ENCODE data around the gene HELZ2.
"Not testable (repeated sequence)": the region's sequence is repeated elsewhere in the genome, so short reads cannot be mapped to it uniquely, and the experiment has no call there.

The HELZ2 gene

GRCh38 chr20:63564036-63564810 lies 9.8 kb downstream of the HELZ2 start:
- no peak for DNase-seq

- no peak for DNase-seq
These were observed 10.7 kb downstream of the HELZ2 start for GRCh38 chr20:63563225-63563935.

- DNase-seq = no peak
These were observed 11.4 kb downstream of the HELZ2 start for GRCh38 chr20:63562461-63563224.

- no peak for DNase-seq
These were observed 12.2 kb downstream of the HELZ2 start for GRCh38 chr20:63561624-63562396.

GRCh38 chr20:63560856-63561609 lies 13.0 kb downstream of the HELZ2 start:
- DNase-seq = no peak

GRCh38 chr20:63560333-63560805 lies 13.7 kb downstream of the HELZ2 start:
- no peak for DNase-seq

GRCh38 chr20:63559485-63560332 lies 14.3 kb downstream of the HELZ2 start:
- DNase-seq = not testable (repeated sequence)

GRCh38 chr20:63558804-63559484 lies 15.1 kb downstream of the HELZ2 start:
- DNase-seq = no peak

- no peak for DNase-seq
These were observed 16.6 kb downstream of the HELZ2 start for GRCh38 chr20:63557481-63557891.

- no peak for DNase-seq
These were observed 17.1 kb downstream of the HELZ2 start for GRCh38 chr20:63556873-63557478.

GRCh38 chr20:63555661-63556381 lies 18.2 kb downstream of the HELZ2 start:
- DNase-seq = no peak

- peak; percentile 41 for DNase-seq
These were observed 19.4 kb downstream of the HELZ2 start for GRCh38 chr20:63554361-63555278.

GRCh38 chr20:63553933-63554290 lies 20.1 kb downstream of the HELZ2 start, which contains the start of gene FNDC11:
FNDC11 (plus strand) TSS chr20:63554159; CDS start chr20:63555664, 1,505 bp downstream.
- DNase-seq = peak; percentile 48

- peak; percentile 80 for DNase-seq
These were observed 20.6 kb downstream of the HELZ2 start for GRCh38 chr20:63553251-63553932.

- DNase-seq = peak; percentile 34
These were observed 21.4 kb downstream of the HELZ2 start for GRCh38 chr20:63552481-63553249.

- DNase-seq = peak; percentile 41
These were observed 23.0 kb downstream of the HELZ2 start for GRCh38 chr20:63551068-63551467.

Measured in EL (cell line).